WTC11 (cell line): Measurements from ENCODE around the gene DHTKD1.

Experiments used
- AFF4 ChIP-seq: sonication (generic); formaldehyde crosslinking; IDR thresholded peaks from 2 replicates; pipeline ENCODE4 v1.8.1; 2023; ENCODE audit warnings: mild to moderate bottlenecking, missing genetic modification reagents, borderline replicate concordance
- CTCF ChIP-seq: fragments of 200-600 bp; IDR thresholded peaks from 2 replicates; pipeline ENCODE4 v1.8.0; 2022; ENCODE audit warnings: antibody characterized with exemption
- E2F4 ChIP-seq: sonication (generic); formaldehyde crosslinking; IDR thresholded peaks from 2 replicates; pipeline ENCODE4 v1.8.1; 2022; ENCODE audit warnings: low read depth, mild to moderate bottlenecking, moderate library complexity, missing genetic modification reagents, borderline replicate concordance
- ETV6 ChIP-seq: sonication (generic); formaldehyde crosslinking; IDR thresholded peaks from 2 replicates; pipeline ENCODE4 v1.8.1; 2022; ENCODE audit warnings: mild to moderate bottlenecking, missing genetic modification reagents
- FOXJ3 ChIP-seq: sonication (generic); formaldehyde crosslinking; IDR thresholded peaks from 2 replicates; pipeline ENCODE4 v1.9.0; 2021; ENCODE audit warnings: missing genetic modification reagents, mild to moderate bottlenecking, borderline replicate concordance
- GABPB1 ChIP-seq: sonication (generic); formaldehyde crosslinking; IDR thresholded peaks from 2 replicates; pipeline ENCODE4 v1.8.1; 2023; ENCODE audit warnings: mild to moderate bottlenecking, missing genetic modification reagents
- JUN ChIP-seq: sonication (generic); formaldehyde crosslinking; IDR thresholded peaks from 2 replicates; pipeline ENCODE4 v1.8.0; 2023; ENCODE audit warnings: mild to moderate bottlenecking, missing genetic modification reagents
- MXD4 ChIP-seq: fragments of 250-450 bp; sonication (Bioruptor Pico); IDR thresholded peaks from 2 replicates; pipeline ENCODE4 v1.8.0; 2021; ENCODE audit warnings: mild to moderate bottlenecking, moderate library complexity, borderline replicate concordance
- NR3C1 ChIP-seq: sonication (generic); formaldehyde crosslinking; conservative IDR thresholded peaks from 2 replicates; pipeline ENCODE4 v1.8.1; 2023; ENCODE audit warnings: low read depth, mild to moderate bottlenecking, missing genetic modification reagents
- RELA ChIP-seq: sonication (generic); formaldehyde crosslinking; IDR thresholded peaks from 2 replicates; pipeline ENCODE4 v1.8.1; 2022; ENCODE audit warnings: missing genetic modification reagents, mild to moderate bottlenecking, borderline replicate concordance
- SOX15 ChIP-seq: fragments of 250-450 bp; sonication (Bioruptor Pico); IDR thresholded peaks from 2 replicates; pipeline ENCODE4 v1.9.0; 2021; ENCODE audit warnings: mild to moderate bottlenecking
- USF2 ChIP-seq: sonication (generic); formaldehyde crosslinking; IDR thresholded peaks from 2 replicates; pipeline ENCODE4 v1.8.1; 2023; ENCODE audit warnings: mild to moderate bottlenecking, missing genetic modification reagents, moderate library complexity
- ZNF121 ChIP-seq: sonication (generic); formaldehyde crosslinking; IDR thresholded peaks from 2 replicates; pipeline ENCODE4 v1.8.0; 2023; ENCODE audit warnings: missing genetic modification reagents
- ZNF423 ChIP-seq: fragments of 250-450 bp; sonication (Bioruptor Pico); IDR thresholded peaks from 2 replicates; pipeline ENCODE4 v2.1.2; 2022; ENCODE audit warnings: mild to moderate bottlenecking, moderate library complexity

GRCh38 chr10:12048547-12048946 lies 20.2 kb upstream of the DHTKD1 start:
- TF ChIP-seq CTCF = no peak
- TF ChIP-seq RELA (CRISPR knock-in tag) = no peak
- TF ChIP-seq JUN (CRISPR knock-in tag) = no peak
- TF ChIP-seq GABPB1 = no peak
- TF ChIP-seq USF2 (CRISPR knock-in tag) = no peak
- TF ChIP-seq ZNF423 (CRISPR knock-in tag) = no peak
- no peak for TF ChIP-seq ETV6 (CRISPR knock-in tag)
- no peak for TF ChIP-seq E2F4
- TF ChIP-seq ZNF121 = no peak
- no peak for TF ChIP-seq NR3C1 (CRISPR knock-in tag)
- TF ChIP-seq SOX15 (CRISPR knock-in tag) = no peak
- TF ChIP-seq FOXJ3 (CRISPR knock-in tag) = no peak
- no peak for TF ChIP-seq MXD4 (CRISPR knock-in tag)
- TF ChIP-seq AFF4 (CRISPR knock-in tag) = no peak
